MM.1S (cell line): ENCODE data around the gene PEDS1.

Experiments
- CTCF ChIP-seq: fragments of 300-600 bp; sonication (generic); IDR thresholded peaks from 2 replicates; pipeline ENCODE4 v1.5.1; 2016; ENCODE audit warnings: antibody characterized with exemption, low read length, mixed read lengths
- EZH2 ChIP-seq: fragments of 300-600 bp; sonication (generic); optimal IDR thresholded peaks from 2 replicates; pipeline ENCODE3; 2017; ENCODE audit warnings: low read depth, mild to moderate bottlenecking, antibody characterized with exemption, low read length, mixed read lengths
- EZH2phosphoT487 ChIP-seq: fragments of 300-600 bp; sonication (generic); IDR thresholded peaks from 2 replicates; pipeline ENCODE4 v1.6.1; 2018; ENCODE audit warnings: antibody characterized with exemption, low read length

GRCh38 chr20:50115041-50115512, 38.4 kb downstream of the PEDS1 start:
- TF ChIP-seq CTCF (no peak), EZH2phosphoT487 (no peak), EZH2 (no peak)
